ENCODE results near the gene SLC13A3. TPM values are rescaled to one million over a fixed set of nuclear protein-coding genes. Genes with fewer than 3 reads are reported as not detected.

SLC13A3 gene
- total and polyA plus RNA-seq, 4 donors, result 1.5 to 10.7 (median 8.3) TPM

DNA sequence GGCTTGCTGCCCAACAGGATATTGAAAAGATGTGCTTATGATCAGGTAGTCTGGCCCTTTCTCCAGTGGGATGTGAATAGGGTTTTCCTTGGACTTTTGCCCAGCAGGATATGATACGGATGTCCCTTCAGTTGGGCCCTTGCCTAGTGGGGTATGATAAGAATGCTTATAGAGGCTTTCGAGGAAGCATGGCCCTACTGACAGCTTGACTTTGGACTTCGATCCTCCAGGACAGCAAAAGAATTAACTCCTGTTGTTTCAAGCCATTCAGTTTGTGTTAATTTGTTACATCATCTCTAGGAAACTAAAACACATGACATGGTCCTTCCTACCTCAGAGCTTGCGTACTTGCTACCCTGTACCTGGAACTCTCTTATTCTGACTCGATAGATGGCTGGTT lies 128.2 kb downstream of the SLC13A3 start:
- H3K27ac ChIP-seq (ENCODE audit: low read depth in 1 of 2, low read length in 2 of 2), result no peak overlapping the region
- no peak for DNase-seq (ENCODE audit: low spot score)
- no peaks in the 10 kb centered on the region for H3K4me1 ChIP-seq (ENCODE audit: control insufficient read depth in 4 of 4, insufficient read depth in 4 of 4, low read length in 3 of 4)
- peaks cover 0 to 6% (median 0%) of the 10 kb centered on the region in 4 donors for H3K27me3 ChIP-seq (ENCODE audit: control insufficient read depth in 4 of 4, insufficient read depth in 4 of 4, low read length in 3 of 4)
- H3K4me3 ChIP-seq (ENCODE audit: low read depth in 1 of 3, low read length in 3 of 3), result no peak overlapping the region
- 49% methylated on average over 5 of the region's 5 CpGs for WGBS
- no peak overlapping the region for H3K9ac ChIP-seq (ENCODE audit: low read depth in 1 of 2, low read length in 2 of 2)
- no peaks in the 10 kb centered on the region for H3K36me3 ChIP-seq (ENCODE audit: control insufficient read depth in 4 of 4, insufficient read depth in 3 of 4, low read depth in 1 of 4, low read length in 3 of 4)
- no peaks in the 10 kb centered on the region for H3K9me3 ChIP-seq (ENCODE audit: control insufficient read depth in 4 of 4, low read length in 3 of 4)
- TF ChIP-seq FOXA2 (IDR thresholded peaks at IDR 0.05) (no peak), NR2F2 (IDR thresholded peaks at IDR 0.05) (no peak), HNF4G (IDR thresholded peaks at IDR 0.05) (no peak), FOXA1 (IDR thresholded peaks at IDR 0.05) (no peak), RXRA (IDR thresholded peaks at IDR 0.05) (no peak), TAF1 (conservative IDR thresholded peaks at IDR 0.05) (no peak), SP1 (IDR thresholded peaks at IDR 0.05) (no peak), HNF4A (conservative IDR thresholded peaks at IDR 0.05) (no peak), GABPA (IDR thresholded peaks at IDR 0.05 in 1 of 2, conservative IDR thresholded peaks at IDR 0.05 in 1 of 2) (no peak), YY1 (IDR thresholded peaks at IDR 0.05) (no peak), RAD21 (IDR thresholded peaks at IDR 0.05) (no peak), EGR1 (IDR thresholded peaks at IDR 0.05; ENCODE audit: low read depth in 2 of 2) (no peak)
- TF ChIP-seq, protein P1, sequence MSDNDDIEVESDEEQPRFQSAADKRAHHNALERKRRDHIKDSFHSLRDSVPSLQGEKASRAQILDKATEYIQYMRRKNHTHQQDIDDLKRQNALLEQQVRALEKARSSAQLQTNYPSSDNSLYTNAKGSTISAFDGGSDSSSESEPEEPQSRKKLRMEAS (IDR thresholded peaks at IDR 0.05), result no peak
- TF ChIP-seq, protein P2, sequence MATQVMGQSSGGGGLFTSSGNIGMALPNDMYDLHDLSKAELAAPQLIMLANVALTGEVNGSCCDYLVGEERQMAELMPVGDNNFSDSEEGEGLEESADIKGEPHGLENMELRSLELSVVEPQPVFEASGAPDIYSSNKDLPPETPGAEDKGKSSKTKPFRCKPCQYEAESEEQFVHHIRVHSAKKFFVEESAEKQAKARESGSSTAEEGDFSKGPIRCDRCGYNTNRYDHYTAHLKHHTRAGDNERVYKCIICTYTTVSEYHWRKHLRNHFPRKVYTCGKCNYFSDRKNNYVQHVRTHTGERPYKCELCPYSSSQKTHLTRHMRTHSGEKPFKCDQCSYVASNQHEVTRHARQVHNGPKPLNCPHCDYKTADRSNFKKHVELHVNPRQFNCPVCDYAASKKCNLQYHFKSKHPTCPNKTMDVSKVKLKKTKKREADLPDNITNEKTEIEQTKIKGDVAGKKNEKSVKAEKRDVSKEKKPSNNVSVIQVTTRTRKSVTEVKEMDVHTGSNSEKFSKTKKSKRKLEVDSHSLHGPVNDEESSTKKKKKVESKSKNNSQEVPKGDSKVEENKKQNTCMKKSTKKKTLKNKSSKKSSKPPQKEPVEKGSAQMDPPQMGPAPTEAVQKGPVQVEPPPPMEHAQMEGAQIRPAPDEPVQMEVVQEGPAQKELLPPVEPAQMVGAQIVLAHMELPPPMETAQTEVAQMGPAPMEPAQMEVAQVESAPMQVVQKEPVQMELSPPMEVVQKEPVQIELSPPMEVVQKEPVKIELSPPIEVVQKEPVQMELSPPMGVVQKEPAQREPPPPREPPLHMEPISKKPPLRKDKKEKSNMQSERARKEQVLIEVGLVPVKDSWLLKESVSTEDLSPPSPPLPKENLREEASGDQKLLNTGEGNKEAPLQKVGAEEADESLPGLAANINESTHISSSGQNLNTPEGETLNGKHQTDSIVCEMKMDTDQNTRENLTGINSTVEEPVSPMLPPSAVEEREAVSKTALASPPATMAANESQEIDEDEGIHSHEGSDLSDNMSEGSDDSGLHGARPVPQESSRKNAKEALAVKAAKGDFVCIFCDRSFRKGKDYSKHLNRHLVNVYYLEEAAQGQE (IDR thresholded peaks at IDR 0.05), result no peak
- TF ChIP-seq, protein P3, sequence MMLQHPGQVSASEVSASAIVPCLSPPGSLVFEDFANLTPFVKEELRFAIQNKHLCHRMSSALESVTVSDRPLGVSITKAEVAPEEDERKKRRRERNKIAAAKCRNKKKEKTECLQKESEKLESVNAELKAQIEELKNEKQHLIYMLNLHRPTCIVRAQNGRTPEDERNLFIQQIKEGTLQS (IDR thresholded peaks at IDR 0.05), result no peak
- TF ChIP-seq, protein P4, sequence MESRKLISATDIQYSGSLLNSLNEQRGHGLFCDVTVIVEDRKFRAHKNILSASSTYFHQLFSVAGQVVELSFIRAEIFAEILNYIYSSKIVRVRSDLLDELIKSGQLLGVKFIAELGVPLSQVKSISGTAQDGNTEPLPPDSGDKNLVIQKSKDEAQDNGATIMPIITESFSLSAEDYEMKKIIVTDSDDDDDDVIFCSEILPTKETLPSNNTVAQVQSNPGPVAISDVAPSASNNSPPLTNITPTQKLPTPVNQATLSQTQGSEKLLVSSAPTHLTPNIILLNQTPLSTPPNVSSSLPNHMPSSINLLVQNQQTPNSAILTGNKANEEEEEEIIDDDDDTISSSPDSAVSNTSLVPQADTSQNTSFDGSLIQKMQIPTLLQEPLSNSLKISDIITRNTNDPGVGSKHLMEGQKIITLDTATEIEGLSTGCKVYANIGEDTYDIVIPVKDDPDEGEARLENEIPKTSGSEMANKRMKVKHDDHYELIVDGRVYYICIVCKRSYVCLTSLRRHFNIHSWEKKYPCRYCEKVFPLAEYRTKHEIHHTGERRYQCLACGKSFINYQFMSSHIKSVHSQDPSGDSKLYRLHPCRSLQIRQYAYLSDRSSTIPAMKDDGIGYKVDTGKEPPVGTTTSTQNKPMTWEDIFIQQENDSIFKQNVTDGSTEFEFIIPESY (IDR thresholded peaks at IDR 0.05), result no peak
- TF ChIP-seq, protein P5, sequence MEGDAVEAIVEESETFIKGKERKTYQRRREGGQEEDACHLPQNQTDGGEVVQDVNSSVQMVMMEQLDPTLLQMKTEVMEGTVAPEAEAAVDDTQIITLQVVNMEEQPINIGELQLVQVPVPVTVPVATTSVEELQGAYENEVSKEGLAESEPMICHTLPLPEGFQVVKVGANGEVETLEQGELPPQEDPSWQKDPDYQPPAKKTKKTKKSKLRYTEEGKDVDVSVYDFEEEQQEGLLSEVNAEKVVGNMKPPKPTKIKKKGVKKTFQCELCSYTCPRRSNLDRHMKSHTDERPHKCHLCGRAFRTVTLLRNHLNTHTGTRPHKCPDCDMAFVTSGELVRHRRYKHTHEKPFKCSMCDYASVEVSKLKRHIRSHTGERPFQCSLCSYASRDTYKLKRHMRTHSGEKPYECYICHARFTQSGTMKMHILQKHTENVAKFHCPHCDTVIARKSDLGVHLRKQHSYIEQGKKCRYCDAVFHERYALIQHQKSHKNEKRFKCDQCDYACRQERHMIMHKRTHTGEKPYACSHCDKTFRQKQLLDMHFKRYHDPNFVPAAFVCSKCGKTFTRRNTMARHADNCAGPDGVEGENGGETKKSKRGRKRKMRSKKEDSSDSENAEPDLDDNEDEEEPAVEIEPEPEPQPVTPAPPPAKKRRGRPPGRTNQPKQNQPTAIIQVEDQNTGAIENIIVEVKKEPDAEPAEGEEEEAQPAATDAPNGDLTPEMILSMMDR (IDR thresholded peaks at IDR 0.05; ENCODE audit: low read depth, low read length, missing input control), result no peak

Data from liver (tissue), 9 donors.